ENCODE measurements around the gene MICB. TPM values are rescaled to one million over a fixed set of nuclear protein-coding genes. Genes with fewer than 3 reads are reported as not detected.
A peak's percentile ranks its signal among the peaks of the same experiment; 100 is the strongest.

MICB gene
- total and polyA plus RNA-seq, 4 donors = 1.4 to 2.8 (median 1.7) TPM

DNA sequence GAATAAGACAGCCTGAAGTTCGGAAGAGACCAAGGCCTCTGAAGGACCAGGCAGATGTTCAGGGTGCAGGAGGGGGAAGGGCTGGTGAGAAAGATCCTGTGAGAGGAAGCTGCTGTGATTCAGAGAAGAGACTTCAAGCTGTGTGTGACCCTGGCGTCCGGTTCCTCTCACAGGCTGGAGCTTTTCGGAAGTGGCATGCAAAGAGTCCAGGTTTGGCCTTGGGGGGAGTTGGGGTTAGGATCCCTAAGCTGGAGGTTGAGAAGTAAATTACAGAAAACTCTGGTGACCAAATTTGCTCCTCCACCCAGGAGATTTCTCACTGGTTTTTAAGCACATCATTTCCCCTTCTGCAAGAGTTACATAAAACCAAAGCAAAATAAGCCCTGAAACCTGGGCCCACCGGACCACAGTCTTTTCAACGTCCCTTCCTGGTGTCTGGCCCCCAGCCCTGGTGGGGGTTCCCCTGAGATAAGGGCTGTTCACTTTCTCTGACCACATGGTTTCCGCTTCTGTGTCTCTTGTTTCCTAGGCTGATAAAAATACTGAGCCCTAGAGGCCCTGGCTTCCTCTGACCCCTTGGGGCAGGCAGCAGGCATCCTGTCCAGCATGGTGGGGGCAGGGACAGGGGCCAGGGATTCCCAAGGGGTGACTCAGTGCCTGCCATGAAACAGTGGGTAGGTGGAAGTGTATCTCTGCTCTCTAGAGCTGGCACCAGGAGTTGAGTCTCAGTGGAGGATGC, 62.2 kb downstream of the MICB start:
- Histone ChIP-seq H3K4me1 (ENCODE audit: control insufficient read depth, insufficient read depth, low read length) (peaks cover 6% of the 10 kb centered on the region), H3K27me3 (ENCODE audit: control insufficient read depth, insufficient read depth, low read length) (no peaks in the 10 kb centered on the region), H3K36me3 (ENCODE audit: control insufficient read depth, insufficient read depth, low read length) (peaks cover 50% of the 10 kb centered on the region), H3K9me3 (ENCODE audit: control insufficient read depth, insufficient read depth, low read length) (no peaks in the 10 kb centered on the region), H3K4me3 (ENCODE audit: low read depth, low read length) (no peak overlapping the region), H3K27ac (ENCODE audit: low read depth, low read length) (peak overlapping the region; percentile 15)
- 90% methylated on average over 7 of the region's 7 CpGs for WGBS (ENCODE audit: insufficient coverage)
- no peak for DNase-seq (ENCODE audit: low read depth in 4 of 6, low spot score in 6 of 6)

DNA sequence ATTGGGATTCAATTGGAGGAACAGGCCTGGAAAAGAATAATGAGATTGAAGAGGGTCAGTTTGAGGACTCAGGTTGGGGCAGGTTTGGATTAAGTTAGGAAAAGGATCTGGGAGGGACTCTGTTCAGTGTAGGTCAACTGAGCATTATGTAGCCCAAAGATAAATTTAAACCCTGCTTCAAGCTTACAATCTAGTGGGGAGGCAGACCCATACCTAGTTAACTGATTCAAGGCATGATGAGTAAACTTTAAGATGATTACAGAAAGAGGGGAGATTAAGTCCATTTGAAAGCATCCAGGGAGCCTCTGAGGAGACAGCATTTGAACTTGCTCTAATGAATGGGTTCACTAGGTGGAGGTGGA, 62.7 kb downstream of the MICB start:
- H3K4me3 ChIP-seq (ENCODE audit: low read depth, low read length) = no peak overlapping the region
- peaks cover 47% of the 10 kb centered on the region for H3K36me3 ChIP-seq (ENCODE audit: control insufficient read depth, insufficient read depth, low read length)
- H3K27ac ChIP-seq (ENCODE audit: low read depth, low read length) = peak overlapping the region; percentile 15
- no peak for DNase-seq (ENCODE audit: low read depth in 4 of 6, low spot score in 6 of 6)
- peaks cover 6% of the 10 kb centered on the region for H3K4me1 ChIP-seq (ENCODE audit: control insufficient read depth, insufficient read depth, low read length)
- H3K27me3 ChIP-seq (ENCODE audit: control insufficient read depth, insufficient read depth, low read length) = no peaks in the 10 kb centered on the region
- H3K9me3 ChIP-seq (ENCODE audit: control insufficient read depth, insufficient read depth, low read length) = no peaks in the 10 kb centered on the region

Small RNA genes lying within 50 kb of the gene (small RNA-seq; reads per million reads assigned to genes)
- gene AL663061.1 (ENCODE audit: low replicate concordance) (not detected), gene RF00019 (ENCODE audit: low replicate concordance) (not detected), gene SNORD117 (ENCODE audit: low replicate concordance) (281 reads per million, percentile 99 among the genes with 10 or more reads in this experiment), gene SNORD84 (ENCODE audit: low replicate concordance) (not detected)

Other genes with a start within 250 kb of the MICB start
- 10 to 100 TPM; 24.9 to 66.1 TPM for gene HLA-C, start 226.1 kb upstream of the MICB start, total RNA-seq
- gene HLA-C, start 226.1 kb upstream of the MICB start, polyA plus RNA-seq (ENCODE audit: insufficient read length in 2 of 2) = 10 to 100 TPM; 56.3 to 62.7 TPM
- 100 to 1,000 TPM; 134 to 168 TPM for gene HLA-B, start 141.0 kb upstream of the MICB start, total RNA-seq
- gene HLA-B, start 141.0 kb upstream of the MICB start, polyA plus RNA-seq (ENCODE audit: insufficient read length in 2 of 2) = 100 to 1,000 TPM; 126 to 189 TPM
- gene MICA, start 94.5 kb upstream of the MICB start, total RNA-seq = 10 to 100 TPM in 1 of 2 donors, 1 to 10 TPM in 1; 5.9 to 23.6 TPM
- gene MICA, start 94.5 kb upstream of the MICB start, polyA plus RNA-seq (ENCODE audit: insufficient read length in 2 of 2) = 1 to 10 TPM; 4.2 to 6.0 TPM
- not detected for gene MCCD1, start 30.8 kb downstream of the MICB start, total RNA-seq
- under 1 TPM in 1 of 2 donors, not detected in 1; 0.33 TPM for gene MCCD1, start 30.8 kb downstream of the MICB start, polyA plus RNA-seq (ENCODE audit: insufficient read length in 2 of 2)
- gene DDX39B, start 43.9 kb downstream of the MICB start, total RNA-seq = 100 to 1,000 TPM; 242 to 404 TPM
- 100 to 1,000 TPM; 428 to 496 TPM for gene DDX39B, start 43.9 kb downstream of the MICB start, polyA plus RNA-seq (ENCODE audit: insufficient read length in 2 of 2)
- gene ATP6V1G2, start 48.5 kb downstream of the MICB start, total RNA-seq = 10 to 100 TPM; 32.2 to 63.3 TPM
- gene ATP6V1G2, start 48.5 kb downstream of the MICB start, polyA plus RNA-seq (ENCODE audit: insufficient read length in 2 of 2) = 100 to 1,000 TPM; 231 to 258 TPM
- 10 to 100 TPM in 1 of 2 donors, 1 to 10 TPM in 1; 9.8 to 24.4 TPM for gene NFKBIL1, start 49.5 kb downstream of the MICB start, total RNA-seq
- gene NFKBIL1, start 49.5 kb downstream of the MICB start, polyA plus RNA-seq (ENCODE audit: insufficient read length in 2 of 2) = 10 to 100 TPM; 26.8 to 29.4 TPM
- under 1 TPM in 1 of 2 donors, not detected in 1; 0.11 TPM for gene LTA, start 74.1 kb downstream of the MICB start, total RNA-seq
- gene LTA, start 74.1 kb downstream of the MICB start, polyA plus RNA-seq (ENCODE audit: insufficient read length in 2 of 2) = under 1 TPM; 0.22 to 0.27 TPM
- under 1 TPM in 1 of 2 donors, not detected in 1; 0.39 TPM for gene TNF, start 77.4 kb downstream of the MICB start, total RNA-seq
- under 1 TPM in 1 of 2 donors, not detected in 1; 0.40 TPM for gene TNF, start 77.4 kb downstream of the MICB start, polyA plus RNA-seq (ENCODE audit: insufficient read length in 2 of 2)
- gene LTB, start 84.3 kb downstream of the MICB start, total RNA-seq = 1 to 10 TPM in 1 of 2 donors, under 1 TPM in 1; 0.55 to 1.9 TPM
- under 1 TPM; 0.35 to 0.50 TPM for gene LTB, start 84.3 kb downstream of the MICB start, polyA plus RNA-seq (ENCODE audit: insufficient read length in 2 of 2)
- gene LST1, start 88.1 kb downstream of the MICB start, total RNA-seq = 10 to 100 TPM; 10.8 to 15.2 TPM
- 10 to 100 TPM in 1 of 2 donors, 1 to 10 TPM in 1; 9.0 to 12.6 TPM for gene LST1, start 88.1 kb downstream of the MICB start, polyA plus RNA-seq (ENCODE audit: insufficient read length in 2 of 2)
- not detected for gene NCR3, start 94.9 kb downstream of the MICB start, total RNA-seq
- gene NCR3, start 94.9 kb downstream of the MICB start, polyA plus RNA-seq (ENCODE audit: insufficient read length in 2 of 2) = not detected
- gene AIF1, start 117.1 kb downstream of the MICB start, total RNA-seq = 10 to 100 TPM; 35.5 to 55.0 TPM
- gene AIF1, start 117.1 kb downstream of the MICB start, polyA plus RNA-seq (ENCODE audit: insufficient read length in 2 of 2) = 10 to 100 TPM; 27.8 to 42.5 TPM
- 10 to 100 TPM; 48.7 to 79.6 TPM for gene PRRC2A, start 122.6 kb downstream of the MICB start, total RNA-seq
- gene PRRC2A, start 122.6 kb downstream of the MICB start, polyA plus RNA-seq (ENCODE audit: insufficient read length in 2 of 2) = 100 to 1,000 TPM; 241 to 250 TPM
- 100 to 1,000 TPM in 1 of 2 donors, 10 to 100 TPM in 1; 88.9 to 184 TPM for gene BAG6, start 154.5 kb downstream of the MICB start, total RNA-seq
- gene BAG6, start 154.5 kb downstream of the MICB start, polyA plus RNA-seq (ENCODE audit: insufficient read length in 2 of 2) = 100 to 1,000 TPM; 249 to 255 TPM
- 1 to 10 TPM in 1 of 2 donors, under 1 TPM in 1; 0.40 to 5.7 TPM for gene APOM, start 157.7 kb downstream of the MICB start, total RNA-seq
- 1 to 10 TPM; 6.7 to 9.5 TPM for gene APOM, start 157.7 kb downstream of the MICB start, polyA plus RNA-seq (ENCODE audit: insufficient read length in 2 of 2)
- 10 to 100 TPM; 12.4 to 23.1 TPM for gene C6orf47, start 162.6 kb downstream of the MICB start, total RNA-seq
- 10 to 100 TPM; 16.8 to 17.8 TPM for gene C6orf47, start 162.6 kb downstream of the MICB start, polyA plus RNA-seq (ENCODE audit: insufficient read length in 2 of 2)
- 10 to 100 TPM in 1 of 2 donors, 1 to 10 TPM in 1; 9.1 to 15.3 TPM for gene GPANK1, start 166.9 kb downstream of the MICB start, total RNA-seq
- 10 to 100 TPM; 16.9 to 19.9 TPM for gene GPANK1, start 166.9 kb downstream of the MICB start, polyA plus RNA-seq (ENCODE audit: insufficient read length in 2 of 2)
- 100 to 1,000 TPM in 1 of 2 donors, 10 to 100 TPM in 1; 54.3 to 183 TPM for gene CSNK2B, start 167.9 kb downstream of the MICB start, total RNA-seq
- 100 to 1,000 TPM; 213 to 215 TPM for gene CSNK2B, start 167.9 kb downstream of the MICB start, polyA plus RNA-seq (ENCODE audit: insufficient read length in 2 of 2)
- gene LY6G5B, start 171.8 kb downstream of the MICB start, total RNA-seq = 1 to 10 TPM; 2.1 to 8.6 TPM
- 10 to 100 TPM; 17.6 to 35.6 TPM for gene LY6G5B, start 171.8 kb downstream of the MICB start, polyA plus RNA-seq (ENCODE audit: insufficient read length in 2 of 2)
- 1 to 10 TPM in 1 of 2 donors, under 1 TPM in 1; 0.40 to 3.3 TPM for gene LY6G5C, start 182.9 kb downstream of the MICB start, total RNA-seq
- 10 to 100 TPM in 1 of 2 donors, 1 to 10 TPM in 1; 8.5 to 13.1 TPM for gene LY6G5C, start 182.9 kb downstream of the MICB start, polyA plus RNA-seq (ENCODE audit: insufficient read length in 2 of 2)
- gene ABHD16A, start 205.2 kb downstream of the MICB start, total RNA-seq = 10 to 100 TPM; 51.8 to 83.6 TPM
- 10 to 100 TPM; 72.0 to 85.8 TPM for gene ABHD16A, start 205.2 kb downstream of the MICB start, polyA plus RNA-seq (ENCODE audit: insufficient read length in 2 of 2)
- gene LY6G6F, start 208.7 kb downstream of the MICB start, total RNA-seq = under 1 TPM in 1 of 2 donors, not detected in 1; 0.30 TPM
- gene LY6G6F, start 208.7 kb downstream of the MICB start, polyA plus RNA-seq (ENCODE audit: insufficient read length in 2 of 2) = under 1 TPM in 1 of 2 donors, not detected in 1; 0.27 TPM
- 1 to 10 TPM; 1.1 to 6.6 TPM for gene LY6G6D, start 217.2 kb downstream of the MICB start, total RNA-seq
- gene LY6G6D, start 217.2 kb downstream of the MICB start, polyA plus RNA-seq (ENCODE audit: insufficient read length in 2 of 2) = 1 to 10 TPM in 1 of 2 donors, under 1 TPM in 1; 0.51 to 2.3 TPM
- gene LY6G6C, start 223.6 kb downstream of the MICB start, total RNA-seq = under 1 TPM in 1 of 2 donors, not detected in 1; 0.17 TPM
- 1 to 10 TPM in 1 of 2 donors, under 1 TPM in 1; 0.71 to 1.2 TPM for gene LY6G6C, start 223.6 kb downstream of the MICB start, polyA plus RNA-seq (ENCODE audit: insufficient read length in 2 of 2)
- under 1 TPM in 1 of 2 donors, not detected in 1; 0.17 TPM for gene MPIG6B, start 225.2 kb downstream of the MICB start, total RNA-seq
- gene MPIG6B, start 225.2 kb downstream of the MICB start, polyA plus RNA-seq (ENCODE audit: insufficient read length in 2 of 2) = 1 to 10 TPM in 1 of 2 donors, under 1 TPM in 1; 0.81 to 1.3 TPM
- 100 to 1,000 TPM in 1 of 2 donors, 10 to 100 TPM in 1; 62.9 to 207 TPM for gene DDAH2, start 231.2 kb downstream of the MICB start, total RNA-seq
- gene DDAH2, start 231.2 kb downstream of the MICB start, polyA plus RNA-seq (ENCODE audit: insufficient read length in 2 of 2) = 100 to 1,000 TPM; 159 to 178 TPM
- gene CLIC1, start 238.4 kb downstream of the MICB start, total RNA-seq = 100 to 1,000 TPM in 1 of 2 donors, 10 to 100 TPM in 1; 96.3 to 322 TPM
- gene CLIC1, start 238.4 kb downstream of the MICB start, polyA plus RNA-seq (ENCODE audit: insufficient read length in 2 of 2) = 10 to 100 TPM; 73.5 to 87.1 TPM
- 10 to 100 TPM in 1 of 2 donors, 1 to 10 TPM in 1; 6.2 to 20.2 TPM for gene MSH5, start 241.9 kb downstream of the MICB start, total RNA-seq
- 10 to 100 TPM; 18.9 to 38.8 TPM for gene MSH5, start 241.9 kb downstream of the MICB start, polyA plus RNA-seq (ENCODE audit: insufficient read length in 2 of 2)